Muscle of leg (tissue), 16 donors: ENCODE results near the gene KCNH1. TPM values are rescaled to one million over a fixed set of nuclear protein-coding genes. Genes with fewer than 3 reads are reported as not detected.

Source experiments
- DNase-seq: peaks from one replicate; pipeline ENCODE4 v3.0.0; 2013
- H3K27ac ChIP-seq: one replicate; pipeline ENCODE4 v1.5.1; 2013; ENCODE audit warnings: mild to moderate bottlenecking, low read length, control low read depth
- H3K27me3 ChIP-seq: one replicate; pipeline ENCODE4 v1.6.1; 2013; ENCODE audit warnings: low read length; ENCODE audit not compliant: control insufficient read depth, insufficient read depth
- H3K36me3 ChIP-seq: one replicate; pipeline ENCODE4 v1.6.1; 2013; ENCODE audit warnings: low read length; ENCODE audit not compliant: control insufficient read depth, insufficient read depth
- H3K4me1 ChIP-seq: one replicate; pipeline ENCODE4 v1.6.1; 2013; ENCODE audit warnings: low read length; ENCODE audit not compliant: control insufficient read depth, insufficient read depth
- H3K4me3 ChIP-seq: one replicate; pipeline ENCODE4 v1.5.1; 2013; ENCODE audit warnings: low read length, control low read depth
- H3K9me3 ChIP-seq: replicated peaks from 2 replicates; pipeline ENCODE4 v1.6.1; 2013; ENCODE audit warnings: low read depth, low read length; ENCODE audit not compliant: control insufficient read depth
- WGBS: methylation state at CpG from one replicate; pipeline ENCODE4 v1.1.5; 2013; ENCODE audit warnings: missing lambda C conversion rate; ENCODE audit not compliant: insufficient coverage; 5-methylcytosine and 5-hydroxymethylcytosine counted together
- long read RNA-seq, 11 donors: transcript quantifications; one replicate each; lab custom pipeline, GENCODE V29; 2026
- polyA plus RNA-seq, 8 donors: library from polyadenylated mRNA; unstranded; fragments of 120-200 nt; gene quantifications; one replicate each; pipeline versions ENCODE4 v1.2.1 to v1.2.3, GENCODE V29; 2013; ENCODE audit warnings: inconsistent platforms in 1 of 8, low replicate concordance in 1 of 8; ENCODE audit not compliant: insufficient read length in 8 of 8, insufficient read depth in 1 of 8
- total RNA-seq: library from RNA; stranded (reverse); fragments of 120-200 nt; gene quantifications from one replicate; pipeline ENCODE4 v1.2.4, GENCODE V29; 2013

KCNH1 gene, protein sequence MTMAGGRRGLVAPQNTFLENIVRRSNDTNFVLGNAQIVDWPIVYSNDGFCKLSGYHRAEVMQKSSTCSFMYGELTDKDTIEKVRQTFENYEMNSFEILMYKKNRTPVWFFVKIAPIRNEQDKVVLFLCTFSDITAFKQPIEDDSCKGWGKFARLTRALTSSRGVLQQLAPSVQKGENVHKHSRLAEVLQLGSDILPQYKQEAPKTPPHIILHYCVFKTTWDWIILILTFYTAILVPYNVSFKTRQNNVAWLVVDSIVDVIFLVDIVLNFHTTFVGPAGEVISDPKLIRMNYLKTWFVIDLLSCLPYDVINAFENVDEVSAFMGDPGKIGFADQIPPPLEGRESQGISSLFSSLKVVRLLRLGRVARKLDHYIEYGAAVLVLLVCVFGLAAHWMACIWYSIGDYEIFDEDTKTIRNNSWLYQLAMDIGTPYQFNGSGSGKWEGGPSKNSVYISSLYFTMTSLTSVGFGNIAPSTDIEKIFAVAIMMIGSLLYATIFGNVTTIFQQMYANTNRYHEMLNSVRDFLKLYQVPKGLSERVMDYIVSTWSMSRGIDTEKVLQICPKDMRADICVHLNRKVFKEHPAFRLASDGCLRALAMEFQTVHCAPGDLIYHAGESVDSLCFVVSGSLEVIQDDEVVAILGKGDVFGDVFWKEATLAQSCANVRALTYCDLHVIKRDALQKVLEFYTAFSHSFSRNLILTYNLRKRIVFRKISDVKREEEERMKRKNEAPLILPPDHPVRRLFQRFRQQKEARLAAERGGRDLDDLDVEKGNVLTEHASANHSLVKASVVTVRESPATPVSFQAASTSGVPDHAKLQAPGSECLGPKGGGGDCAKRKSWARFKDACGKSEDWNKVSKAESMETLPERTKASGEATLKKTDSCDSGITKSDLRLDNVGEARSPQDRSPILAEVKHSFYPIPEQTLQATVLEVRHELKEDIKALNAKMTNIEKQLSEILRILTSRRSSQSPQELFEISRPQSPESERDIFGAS
- total RNA-seq (0.22 TPM), polyA plus RNA-seq (under 1 TPM; 0.19 to 0.51 (median 0.31) TPM)
- long read RNA-seq, donor 1 = 0 reads
- long read RNA-seq, donor 2 = 0 reads
- long read RNA-seq, donor 3 = 0 reads
- long read RNA-seq, donor 4 = 0 reads
- long read RNA-seq, donor 5 = 0 reads
- long read RNA-seq, donor 6 = 0 reads
- long read RNA-seq, donor 7 = 0 reads
- long read RNA-seq, donor 8 = 0 reads
- long read RNA-seq, donor 9 = 0 reads
- long read RNA-seq, donor 10 = 0 reads
- long read RNA-seq, donor 11 = 0 reads

DNA sequence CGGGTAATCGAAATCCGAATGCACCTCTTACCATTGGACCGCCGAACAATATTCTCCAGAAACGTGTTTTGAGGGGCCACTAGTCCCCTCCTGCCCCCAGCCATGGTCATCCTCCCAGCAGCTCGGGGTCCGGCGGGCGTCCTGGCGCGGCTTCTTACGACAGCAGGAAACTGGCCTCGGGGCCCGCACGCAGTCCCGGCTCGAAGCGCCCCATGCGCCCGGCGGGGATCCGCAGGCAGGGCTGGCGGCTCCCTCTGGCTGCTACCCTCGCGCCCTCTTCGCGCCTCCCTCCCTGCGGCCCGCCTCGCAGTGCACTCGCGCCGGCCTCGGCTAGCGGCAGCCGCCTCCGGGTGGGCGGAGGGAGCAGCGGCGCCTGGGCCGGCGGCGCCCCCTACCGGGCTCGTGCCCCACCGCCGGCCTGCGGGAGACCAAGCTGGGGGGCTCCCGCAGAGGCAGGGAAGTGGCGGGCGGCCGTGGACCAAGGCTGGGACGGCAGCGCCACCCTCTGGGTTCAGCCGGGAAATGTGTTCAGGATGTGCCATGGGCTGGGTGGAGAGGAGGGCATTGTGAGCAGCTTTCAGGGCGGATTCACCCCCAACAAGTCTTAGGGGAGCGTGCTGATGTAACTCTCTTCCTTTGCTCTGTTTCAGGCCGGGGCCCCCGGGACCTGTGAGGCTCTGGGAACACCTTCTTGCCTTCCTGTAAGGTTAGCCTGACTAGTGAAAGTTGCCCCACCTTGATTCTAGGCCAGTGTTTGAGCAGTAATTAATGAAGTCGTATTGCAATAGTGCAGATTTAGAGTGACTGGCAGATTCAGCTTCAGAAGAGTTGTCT, at the start of gene KCNH1:
KCNH1 (minus strand) TSS at position 313 of the 834 bp plus-strand sequence; CDS start at position 110, 203 bp downstream.
- H3K36me3 ChIP-seq = no peaks in the 10 kb centered on the region
- WGBS = under 1% methylated on average over 57 of the region's 61 CpGs
- H3K4me1 ChIP-seq = peaks cover 9% of the 10 kb centered on the region
- H3K27ac ChIP-seq = no peak within 1 kb of the TSS
- no peaks in the 10 kb centered on the region for H3K9me3 ChIP-seq
- peak; percentile 90 for DNase-seq
- peak within 1 kb of the TSS; percentile 42 for H3K4me3 ChIP-seq
- H3K27me3 ChIP-seq = peaks cover 17% of the 10 kb centered on the region

GRCh38 chr1:211182746-211183145, 48.8 kb upstream of the KCNH1 start:
- H3K27ac ChIP-seq = no peak overlapping the region
- H3K4me3 ChIP-seq = no peak overlapping the region
- DNase-seq = no peak
- WGBS = 92% methylated on average over 2 of the region's 2 CpGs
- H3K4me1 ChIP-seq = no peaks in the 10 kb centered on the region
- H3K9me3 ChIP-seq = no peaks in the 10 kb centered on the region
- no peaks in the 10 kb centered on the region for H3K36me3 ChIP-seq
- H3K27me3 ChIP-seq = no peaks in the 10 kb centered on the region

- no CpG with 5 or more reads among the region's 2 CpGs for WGBS
- H3K9me3 ChIP-seq = peaks cover 5% of the 10 kb centered on the region
- no peaks in the 10 kb centered on the region for H3K27me3 ChIP-seq
- no peak overlapping the region for H3K4me3 ChIP-seq
- no peaks in the 10 kb centered on the region for H3K36me3 ChIP-seq
- no peaks in the 10 kb centered on the region for H3K4me1 ChIP-seq
- no peak overlapping the region for H3K27ac ChIP-seq
- no peak for DNase-seq
Measured at GRCh38 chr1:211174375-211174774, 40.4 kb upstream of the KCNH1 start.

- H3K27ac ChIP-seq = no peak overlapping the region
- H3K27me3 ChIP-seq = no peaks in the 10 kb centered on the region
- no peak for DNase-seq
- no peaks in the 10 kb centered on the region for H3K36me3 ChIP-seq
- H3K9me3 ChIP-seq = peaks cover 13% of the 10 kb centered on the region
- H3K4me1 ChIP-seq = no peaks in the 10 kb centered on the region
- H3K4me3 ChIP-seq = no peak overlapping the region
Measured at GRCh38 chr1:211172657-211173056, 38.7 kb upstream of the KCNH1 start.

GRCh38 chr1:211169353-211169752, 35.4 kb upstream of the KCNH1 start:
- H3K36me3 ChIP-seq = no peaks in the 10 kb centered on the region
- H3K27ac ChIP-seq = no peak overlapping the region
- no peak overlapping the region for H3K4me3 ChIP-seq
- peaks cover 13% of the 10 kb centered on the region for H3K9me3 ChIP-seq
- no peaks in the 10 kb centered on the region for H3K27me3 ChIP-seq
- H3K4me1 ChIP-seq = no peaks in the 10 kb centered on the region
- 89% methylated on average over 1 of the region's 1 CpG for WGBS
- DNase-seq = no peak

DNA sequence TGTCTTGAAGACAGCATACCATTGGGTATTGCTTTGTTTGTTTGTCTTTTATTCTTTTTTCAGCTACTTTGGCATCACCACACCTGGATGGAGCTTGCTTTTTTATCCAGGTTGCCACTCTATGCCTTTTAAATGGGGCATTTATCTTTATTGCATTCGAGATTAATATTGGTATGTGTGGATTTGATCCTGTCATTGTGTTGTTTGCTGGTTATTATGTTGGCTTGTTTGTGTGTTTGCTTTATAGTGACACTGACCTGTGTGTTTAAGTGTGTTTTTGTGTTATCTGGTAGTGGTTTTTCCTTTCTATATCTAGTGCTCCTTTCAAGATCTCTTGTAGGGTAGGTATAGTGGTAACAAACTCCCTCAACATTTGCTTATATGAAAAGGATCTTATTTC, 24.9 kb upstream of the KCNH1 start:
- WGBS = no CpG with 5 or more reads among the region's 1 CpG
- DNase-seq = no peak
- H3K27ac ChIP-seq = no peak overlapping the region
- H3K4me3 ChIP-seq = no peak overlapping the region
- H3K36me3 ChIP-seq = no peaks in the 10 kb centered on the region
- no peaks in the 10 kb centered on the region for H3K4me1 ChIP-seq
- H3K9me3 ChIP-seq = peaks cover 5% of the 10 kb centered on the region
- no peaks in the 10 kb centered on the region for H3K27me3 ChIP-seq

GRCh38 chr1:211155040-211155439, 21.1 kb upstream of the KCNH1 start:
- Histone ChIP-seq H3K4me3 (no peak overlapping the region), H3K4me1 (no peaks in the 10 kb centered on the region), H3K9me3 (peaks cover 5% of the 10 kb centered on the region), H3K36me3 (no peaks in the 10 kb centered on the region), H3K27me3 (no peaks in the 10 kb centered on the region), H3K27ac (no peak overlapping the region)
- DNase-seq = peak; percentile 31
- no CpG with 5 or more reads among the region's 2 CpGs for WGBS

DNA sequence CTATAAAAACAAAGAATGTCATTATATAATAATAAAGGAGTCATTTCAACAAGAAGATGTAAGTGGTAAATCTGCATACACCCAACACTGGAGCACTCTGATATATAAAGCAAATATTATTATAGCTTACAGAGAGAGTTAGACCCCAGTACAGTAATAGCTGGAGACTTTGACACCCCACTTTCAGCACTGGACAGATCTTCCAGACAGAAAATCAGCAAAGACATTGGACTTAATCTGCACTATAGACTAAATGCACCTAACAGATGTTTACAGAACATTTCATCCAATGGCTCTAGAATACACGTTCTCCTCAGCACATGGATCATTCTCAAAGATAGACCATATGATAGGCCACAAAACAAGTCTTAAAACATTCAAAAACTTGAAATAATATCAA, 20.0 kb upstream of the KCNH1 start:
- Histone ChIP-seq H3K4me3 (no peak overlapping the region), H3K36me3 (no peaks in the 10 kb centered on the region), H3K9me3 (peaks cover 3% of the 10 kb centered on the region), H3K27me3 (no peaks in the 10 kb centered on the region), H3K27ac (no peak overlapping the region), H3K4me1 (no peaks in the 10 kb centered on the region)
- no CpG with 5 or more reads among the region's 1 CpG for WGBS
- DNase-seq = peak; percentile 24

- no peak overlapping the region for H3K4me3 ChIP-seq
Measured at GRCh38 chr1:211148366-211148765, 14.4 kb upstream of the KCNH1 start.

More at GRCh38 chr1:211148366-211148765, 14.4 kb upstream of the KCNH1 start:
- H3K27me3 ChIP-seq = peaks cover 3% of the 10 kb centered on the region
- no peaks in the 10 kb centered on the region for H3K4me1 ChIP-seq
- H3K36me3 ChIP-seq = no peaks in the 10 kb centered on the region
- no peak overlapping the region for H3K27ac ChIP-seq
- no peaks in the 10 kb centered on the region for H3K9me3 ChIP-seq
- no peak for DNase-seq
- no CpG with 5 or more reads among the region's 5 CpGs for WGBS
